ENCODE measurements around the gene UBIAD1.
"Not testable (repeated sequence)": the region's sequence is repeated elsewhere in the genome, so short reads cannot be mapped to it uniquely, and the experiment has no call there.

The UBIAD1 gene

GRCh38 chr1:11262171-11263049 lies 10.6 kb upstream of the UBIAD1 start, which contains the start of gene MTOR:
Gene MTOR, minus strand, starts transcription at chr1:11262551. Its CDS starts 3,142 bp downstream, at chr1:11259409.
- H3K4me3 ChIP-seq (ENCODE audit: low read length) = peak within 1 kb of the TSS; percentile 84
- peak; percentile 41 for TF ChIP-seq CTCF (conservative IDR thresholded peaks at IDR 0.05; ENCODE audit: low read length)
- DNase-seq (ENCODE audit: low read depth) = peak; percentile 100

GRCh38 chr1:11266268-11267074 lies 6.5 kb upstream of the UBIAD1 start:
- H3K4me3 ChIP-seq (ENCODE audit: low read length) = no peak overlapping the region
- DNase-seq (ENCODE audit: low read depth) = no peak
- no peak for TF ChIP-seq CTCF (conservative IDR thresholded peaks at IDR 0.05; ENCODE audit: low read length)

- not testable (repeated sequence) for H3K4me3 ChIP-seq (ENCODE audit: low read length); DNase-seq (ENCODE audit: low read depth)
Observed at GRCh38 chr1:11267350-11268337, 5.4 kb upstream of the UBIAD1 start.

- TF ChIP-seq CTCF (conservative IDR thresholded peaks at IDR 0.05; ENCODE audit: low read length) = peak; percentile 26; the same call in 1 of the 2 replicates
- peak overlapping the region; percentile 48 for H3K4me3 ChIP-seq (ENCODE audit: low read length)
Observed at GRCh38 chr1:11272544-11272831, 510 bp upstream of the UBIAD1 start.

GRCh38 chr1:11273595-11274234 lies 717 bp downstream of the UBIAD1 start:
- no peak for TF ChIP-seq CTCF (conservative IDR thresholded peaks at IDR 0.05; ENCODE audit: low read length)
- H3K4me3 ChIP-seq (ENCODE audit: low read length) = peak overlapping the region; percentile 84
- no peak for DNase-seq (ENCODE audit: low read depth)

More at GRCh38 chr1:11272544-11272831, 510 bp upstream of the UBIAD1 start:
- no peak for DNase-seq (ENCODE audit: low read depth)

- no peak for DNase-seq (ENCODE audit: low read depth)
- no peak for TF ChIP-seq CTCF (conservative IDR thresholded peaks at IDR 0.05; ENCODE audit: low read length)
- H3K4me3 ChIP-seq (ENCODE audit: low read length) = no peak overlapping the region
Observed at GRCh38 chr1:11279152-11279551, 6.2 kb downstream of the UBIAD1 start.

Data from AG10803 (cell line).